HG03025 (cell line): Measurements from ENCODE around the gene CCDC160.

Experiments used
- ATAC-seq: cut with Tn5 transposase; IDR thresholded peaks from one replicate; pipeline ENCODE4 v1.9.1; 2021; ENCODE audit warnings: mild to moderate bottlenecking, moderate library complexity; ENCODE audit not compliant: unreplicated experiment, low FRiP score

CCDC160 gene

GRCh38 chrX:134294548-134294947 lies 57.6 kb downstream of the CCDC160 start:
- ATAC-seq, result no peak
